ENCODE results near the gene FCGR3A.
A peak's percentile ranks its signal among the peaks of the same experiment; 100 is the strongest.
"Not testable (repeated sequence)": the region's sequence is repeated elsewhere in the genome, so short reads cannot be mapped to it uniquely, and the experiment has no call there.

FCGR3A gene

GRCh38 chr1:161531986-161532643 lies 17.5 kb downstream of the FCGR3A start:
- H3K27ac ChIP-seq, result peak overlapping the region; percentile 66 to 68
- no peak for DNase-seq
- intact Hi-C loops (cut with DNase I; ENCODE audit: low total_unique reads), result no loop called here

GRCh38 chr1:161530671-161531641 lies 18.7 kb downstream of the FCGR3A start:
- peak overlapping the region; percentile 92 for H3K27ac ChIP-seq

More at GRCh38 chr1:161531986-161532643, 17.5 kb downstream of the FCGR3A start:
- H3K9me3 ChIP-seq, result no peaks in the 10 kb centered on the region
- TF ChIP-seq CTCF (IDR thresholded peaks at IDR 0.05), result no peak
- peak overlapping the region; percentile 1 to 33 for H3K4me3 ChIP-seq
- H3K4me1 ChIP-seq, result peaks cover 0 to 23% (median 5%) of the 10 kb centered on the region in 4 donors
- H3K36me3 ChIP-seq, result no peaks in the 10 kb centered on the region
- no peaks in the 10 kb centered on the region for H3K27me3 ChIP-seq

GRCh38 chr1:161530158-161530557 lies 19.5 kb downstream of the FCGR3A start:
- Histone ChIP-seq H3K27ac (peak overlapping the region; percentile 92), H3K4me3 (peak overlapping the region; percentile 68 to 81), H3K4me1 (peaks cover 0 to 23% (median 5%) of the 10 kb centered on the region in 4 donors)
- H3K9me3 ChIP-seq; H3K27me3 ChIP-seq; H3K36me3 ChIP-seq; intact Hi-C loops (cut with DNase I; ENCODE audit: low total_unique reads): not testable (repeated sequence)
- peak; percentile 62 to 77 for DNase-seq

More at GRCh38 chr1:161530671-161531641, 18.7 kb downstream of the FCGR3A start:
- H3K36me3 ChIP-seq; H3K9me3 ChIP-seq; intact Hi-C loops (cut with DNase I; ENCODE audit: low total_unique reads); H3K27me3 ChIP-seq: not testable (repeated sequence)
- peak; percentile 80 to 88 for DNase-seq
- Histone ChIP-seq H3K4me3 (peak overlapping the region; percentile 68 to 81), H3K4me1 (peaks cover 0 to 23% (median 5%) of the 10 kb centered on the region in 4 donors)

- not testable (repeated sequence) for H3K27me3 ChIP-seq, H3K36me3 ChIP-seq, DNase-seq, H3K9me3 ChIP-seq
- H3K4me3 ChIP-seq, result peak overlapping the region; percentile 68 to 81
- intact Hi-C loops (cut with DNase I; ENCODE audit: low total_unique reads), result loop anchor here (10.0 kb wide), 1 partner anchor 85 kb away; no protein-coding TSS in a partner anchor
- peaks cover 0 to 26% (median 7%) of the 10 kb centered on the region in 4 donors for H3K4me1 ChIP-seq
- peak overlapping the region; percentile 92 for H3K27ac ChIP-seq
Measured at GRCh38 chr1:161529463-161530104, 20.0 kb downstream of the FCGR3A start.

- not testable (repeated sequence) for H3K27me3 ChIP-seq, H3K36me3 ChIP-seq, H3K27ac ChIP-seq, H3K4me3 ChIP-seq, H3K9me3 ChIP-seq
- DNase-seq, result peak in 1 of 2 donors; percentile 75
- H3K4me1 ChIP-seq, result peaks cover 0 to 26% (median 7%) of the 10 kb centered on the region in 4 donors
- intact Hi-C loops (cut with DNase I; ENCODE audit: low total_unique reads), result loop anchor here (10.0 kb wide), 1 partner anchor 86 kb away; no protein-coding TSS in a partner anchor
Measured at GRCh38 chr1:161528550-161528949, 21.1 kb downstream of the FCGR3A start.

GRCh38 chr1:161525918-161526317 lies 23.7 kb downstream of the FCGR3A start:
- not testable (repeated sequence) for DNase-seq, H3K9me3 ChIP-seq, H3K27ac ChIP-seq, H3K4me3 ChIP-seq, H3K27me3 ChIP-seq, H3K4me1 ChIP-seq, H3K36me3 ChIP-seq
- intact Hi-C loops (cut with DNase I; ENCODE audit: low total_unique reads), result loop anchor here (10.0 kb wide), 1 partner anchor 89 kb away; no protein-coding TSS in a partner anchor

GRCh38 chr1:161525321-161525720 lies 24.3 kb downstream of the FCGR3A start:
- not testable (repeated sequence) for DNase-seq, H3K27me3 ChIP-seq, H3K9me3 ChIP-seq, H3K36me3 ChIP-seq, H3K4me1 ChIP-seq
- H3K27ac ChIP-seq, result peak overlapping the region; percentile 59 to 78
- intact Hi-C loops (cut with DNase I; ENCODE audit: low total_unique reads), result loop anchor here (10.0 kb wide), 1 partner anchor 89 kb away; no protein-coding TSS in a partner anchor
- H3K4me3 ChIP-seq, result peak overlapping the region; percentile 80 to 82

GRCh38 chr1:161524742-161525291 lies 24.8 kb downstream of the FCGR3A start:
- H3K4me3 ChIP-seq, result peak overlapping the region; percentile 80 to 82
- not testable (repeated sequence) for H3K36me3 ChIP-seq, H3K9me3 ChIP-seq, H3K4me1 ChIP-seq, H3K27me3 ChIP-seq, DNase-seq
- H3K27ac ChIP-seq, result peak overlapping the region; percentile 59 to 78
- intact Hi-C loops (cut with DNase I; ENCODE audit: low total_unique reads), result loop anchor here (10.0 kb wide), 1 partner anchor 90 kb away; no protein-coding TSS in a partner anchor

GRCh38 chr1:161523817-161524741 lies 25.5 kb downstream of the FCGR3A start, which contains the start of gene HSPA6:
TSS of gene HSPA6 (plus strand) at chr1:161524540. CDS start at chr1:161524659, 119 bp downstream.
- H3K4me1 ChIP-seq, H3K9me3 ChIP-seq, H3K27me3 ChIP-seq, H3K36me3 ChIP-seq: not testable (repeated sequence)
- intact Hi-C loops (cut with DNase I; ENCODE audit: low total_unique reads), result loop anchor here (10.0 kb wide), 1 partner anchor 91 kb away; no protein-coding TSS in a partner anchor
- H3K27ac ChIP-seq, result peak within 1 kb of the TSS; percentile 78 to 82
- peak; percentile 49 to 76 for DNase-seq
- H3K4me3 ChIP-seq, result peak within 1 kb of the TSS; percentile 80 to 82

GRCh38 chr1:161523041-161523816 lies 26.4 kb downstream of the FCGR3A start:
- not testable (repeated sequence) for DNase-seq, H3K4me1 ChIP-seq, H3K36me3 ChIP-seq, H3K27ac ChIP-seq, H3K9me3 ChIP-seq, H3K27me3 ChIP-seq
- peak overlapping the region in 1 of 2 donors; percentile 80 for H3K4me3 ChIP-seq
- intact Hi-C loops (cut with DNase I; ENCODE audit: low total_unique reads), result loop anchor here (10.0 kb wide), 1 partner anchor 92 kb away; no protein-coding TSS in a partner anchor

All from tibial artery (tissue), 4 donors.